GM18870 (cell line): ENCODE results near the gene MYBBP1A.
"Not testable (repeated sequence)": the region's sequence is repeated elsewhere in the genome, so short reads cannot be mapped to it uniquely, and the experiment has no call there.

Source experiments
- ATAC-seq: cut with Tn5 transposase; IDR thresholded peaks from one replicate; pipeline ENCODE4 v1.9.1; 2021; ENCODE audit warnings: moderate library complexity; ENCODE audit not compliant: unreplicated experiment

The MYBBP1A gene

GRCh38 chr17:4588898-4589625 is 33.9 kb upstream of the MYBBP1A start:
- ATAC-seq: no peak

DNA sequence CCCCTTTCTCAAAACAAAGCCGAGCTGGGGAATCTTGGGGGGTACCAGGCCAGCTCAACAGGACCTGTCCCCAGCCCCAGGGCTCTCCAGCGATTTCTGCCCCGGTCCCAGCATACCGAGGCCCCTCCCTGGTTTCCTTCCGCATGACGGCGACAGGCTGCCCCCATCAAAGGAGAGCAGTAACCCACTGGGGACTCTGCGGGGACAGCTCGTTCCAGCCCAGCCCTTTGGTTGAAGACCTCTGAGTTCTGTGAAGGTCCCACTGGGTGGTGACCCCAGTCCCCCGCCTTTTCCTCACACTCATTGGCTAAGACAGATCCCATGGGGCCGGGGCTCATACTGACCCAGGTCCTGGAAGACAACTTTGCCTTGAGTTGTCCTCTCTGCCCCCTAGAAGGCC is 33.2 kb upstream of the MYBBP1A start:
- no peak for ATAC-seq

DNA sequence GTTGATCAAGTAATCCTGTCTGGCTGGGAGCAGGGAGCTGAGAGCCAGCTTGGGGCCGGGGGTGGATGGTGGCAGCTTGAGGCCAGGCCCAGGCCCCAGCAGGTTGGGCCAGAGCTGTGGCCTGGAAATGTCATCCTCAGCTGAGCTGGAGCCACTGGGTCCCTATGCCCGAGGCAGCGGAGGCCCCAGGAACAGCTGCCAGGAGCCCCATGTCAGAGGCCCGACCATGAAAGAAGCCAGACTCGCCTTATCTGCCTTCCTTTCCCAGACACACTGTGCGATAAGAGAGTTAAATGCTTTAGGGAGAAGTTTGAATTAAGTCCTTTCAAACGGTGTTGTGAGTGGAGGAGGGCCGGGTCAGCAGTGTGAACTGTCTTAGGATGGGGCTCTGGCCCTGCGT is 32.6 kb upstream of the MYBBP1A start:
- ATAC-seq: no peak

- ATAC-seq: no peak
These were observed 32.0 kb upstream of the MYBBP1A start for GRCh38 chr17:4587195-4587594.

GRCh38 chr17:4586043-4586442 is 30.9 kb upstream of the MYBBP1A start:
- ATAC-seq: no peak

DNA sequence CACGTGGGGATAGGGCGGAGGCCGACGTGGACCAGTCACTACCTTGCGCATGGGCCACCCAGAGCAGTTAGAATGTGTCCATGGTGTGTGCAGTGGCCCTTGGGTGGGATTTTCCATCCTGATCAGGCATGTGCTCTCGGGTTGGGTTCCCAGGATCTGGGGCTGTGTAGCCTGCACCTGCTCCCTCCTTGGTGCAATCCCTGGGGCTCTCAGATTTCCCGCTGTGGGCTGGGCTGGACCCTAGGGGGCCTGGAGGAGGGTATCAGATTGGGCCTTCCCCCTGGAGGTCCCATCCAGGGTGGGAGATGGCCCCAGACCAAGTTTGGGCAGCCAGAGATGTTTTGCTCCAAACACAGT is 30.4 kb upstream of the MYBBP1A start:
- no peak for ATAC-seq

- no peak for ATAC-seq
These were observed 29.9 kb upstream of the MYBBP1A start for GRCh38 chr17:4584917-4585637.

GRCh38 chr17:4584101-4584916 is 29.1 kb upstream of the MYBBP1A start, which contains the start of gene SMTNL2:
TSS of gene SMTNL2 (plus strand) at chr17:4584529. CDS start at chr17:4584606, 77 bp downstream.
- no peak for ATAC-seq

DNA sequence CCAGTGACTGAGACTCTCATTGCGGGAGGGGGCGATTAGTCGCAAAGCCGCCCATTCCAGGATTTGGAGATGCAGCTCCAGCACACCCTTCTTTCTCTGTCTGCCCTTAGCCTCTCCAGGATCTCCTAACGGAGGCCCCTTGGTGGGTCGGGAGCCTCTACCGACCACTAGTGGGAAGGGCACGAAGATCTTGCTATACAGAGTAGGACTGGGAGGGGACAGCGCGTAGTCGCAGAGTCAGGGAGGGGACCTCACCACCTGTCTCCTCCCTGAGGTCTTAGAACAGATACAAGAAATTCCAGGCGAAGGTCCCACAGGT is 28.6 kb upstream of the MYBBP1A start:
- no peak for ATAC-seq

DNA sequence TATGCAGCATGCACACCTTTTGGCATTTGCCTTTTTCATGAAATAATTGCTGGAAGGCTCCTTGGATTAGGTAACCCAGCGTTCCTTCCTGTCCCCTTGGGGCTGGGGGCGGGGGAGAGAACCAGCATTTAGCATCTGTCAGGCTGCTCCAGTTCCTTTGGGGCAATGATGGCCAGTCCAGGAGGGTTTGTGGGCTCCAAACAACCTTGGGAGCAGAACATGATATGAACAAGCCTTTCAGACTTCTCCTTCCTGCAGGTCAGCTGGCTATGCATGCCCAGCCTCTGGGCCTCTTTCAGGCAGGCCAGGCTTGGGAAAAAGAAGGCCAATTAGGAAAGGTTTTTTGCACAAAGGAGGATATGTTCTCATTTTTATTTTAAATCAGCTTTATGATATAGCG is 28.0 kb upstream of the MYBBP1A start:
- ATAC-seq: no peak

- no peak for ATAC-seq
These were observed 27.5 kb upstream of the MYBBP1A start for GRCh38 chr17:4582691-4583090.

DNA sequence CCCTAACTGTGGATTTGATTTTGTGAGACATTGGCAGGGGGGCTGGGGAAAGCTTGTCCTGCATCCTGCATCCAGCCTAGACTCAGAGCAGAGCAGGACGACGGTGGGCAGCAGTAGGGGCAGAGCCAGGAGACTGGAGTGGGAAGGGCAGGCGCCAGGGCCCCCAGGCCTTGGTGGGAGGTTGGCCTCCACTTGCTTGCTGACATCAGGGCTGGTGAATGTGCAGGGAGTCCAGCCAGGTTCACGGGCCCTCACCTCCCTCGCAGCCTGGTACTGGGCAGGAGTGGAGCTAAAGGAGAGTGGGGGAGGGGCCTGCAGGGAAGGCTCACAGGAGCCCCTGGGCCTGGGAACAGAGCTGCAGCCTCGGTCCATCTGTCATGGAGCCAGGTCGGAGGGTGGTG is 26.9 kb upstream of the MYBBP1A start:
- no peak for ATAC-seq

DNA sequence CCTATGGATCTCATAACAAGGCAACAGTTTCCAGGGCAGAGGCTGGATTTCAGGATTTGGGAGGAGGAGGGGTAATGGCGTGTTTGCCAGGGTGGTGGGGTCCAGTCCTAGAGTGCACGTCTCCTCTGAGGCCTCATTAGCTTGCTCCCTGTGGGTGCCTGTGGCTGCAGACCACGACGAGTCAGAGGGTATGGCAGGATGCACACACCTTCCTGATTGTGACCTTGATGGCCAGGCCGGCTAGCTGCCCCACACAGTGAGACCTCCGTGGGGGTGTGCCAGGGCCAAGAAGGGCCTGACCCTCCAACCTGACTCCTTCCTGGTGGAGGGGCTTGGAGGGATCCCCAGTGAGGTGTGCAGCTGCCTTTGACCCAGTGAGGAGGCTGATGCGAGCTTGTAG is 25.1 kb upstream of the MYBBP1A start:
- ATAC-seq: no peak

DNA sequence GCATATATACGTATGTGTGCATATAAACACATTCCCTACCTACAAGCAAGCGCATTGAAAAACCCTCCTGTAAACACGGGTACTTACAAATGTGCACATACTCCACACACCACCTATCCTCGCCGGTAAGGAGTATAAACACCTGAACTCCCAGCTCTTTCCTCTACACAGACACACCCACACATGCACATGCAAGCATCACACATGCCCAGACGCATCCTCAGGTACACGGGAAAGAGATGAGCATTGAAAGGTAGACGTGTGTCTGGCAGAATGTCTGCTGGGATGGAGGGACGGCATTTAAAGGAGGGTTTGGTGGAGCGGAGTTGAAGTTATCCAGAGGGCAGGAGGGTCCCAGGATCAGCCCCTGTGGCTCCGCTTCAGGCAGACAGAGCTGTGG is 24.5 kb upstream of the MYBBP1A start:
- ATAC-seq: no peak

DNA sequence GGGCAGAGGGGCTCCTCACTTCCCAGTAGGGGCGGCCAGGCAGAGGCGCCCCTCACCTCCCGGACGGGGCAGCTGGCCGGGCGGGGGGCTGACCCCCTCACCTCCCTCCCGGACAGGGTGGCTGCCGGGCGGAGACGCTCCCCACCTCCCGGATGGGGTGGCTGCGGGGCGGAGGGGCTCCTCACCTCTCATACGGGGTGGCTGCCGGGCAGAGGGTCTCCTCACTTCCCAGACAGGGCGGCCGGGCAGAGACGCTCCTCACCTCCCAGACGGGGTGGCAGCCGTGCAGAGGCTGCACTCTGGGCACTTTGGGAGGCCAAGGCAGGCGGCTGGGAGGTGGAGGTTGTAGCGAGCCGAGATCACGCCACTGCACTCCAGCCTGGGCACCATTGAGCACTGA is 23.2 kb upstream of the MYBBP1A start:
- not testable (repeated sequence) for ATAC-seq

DNA sequence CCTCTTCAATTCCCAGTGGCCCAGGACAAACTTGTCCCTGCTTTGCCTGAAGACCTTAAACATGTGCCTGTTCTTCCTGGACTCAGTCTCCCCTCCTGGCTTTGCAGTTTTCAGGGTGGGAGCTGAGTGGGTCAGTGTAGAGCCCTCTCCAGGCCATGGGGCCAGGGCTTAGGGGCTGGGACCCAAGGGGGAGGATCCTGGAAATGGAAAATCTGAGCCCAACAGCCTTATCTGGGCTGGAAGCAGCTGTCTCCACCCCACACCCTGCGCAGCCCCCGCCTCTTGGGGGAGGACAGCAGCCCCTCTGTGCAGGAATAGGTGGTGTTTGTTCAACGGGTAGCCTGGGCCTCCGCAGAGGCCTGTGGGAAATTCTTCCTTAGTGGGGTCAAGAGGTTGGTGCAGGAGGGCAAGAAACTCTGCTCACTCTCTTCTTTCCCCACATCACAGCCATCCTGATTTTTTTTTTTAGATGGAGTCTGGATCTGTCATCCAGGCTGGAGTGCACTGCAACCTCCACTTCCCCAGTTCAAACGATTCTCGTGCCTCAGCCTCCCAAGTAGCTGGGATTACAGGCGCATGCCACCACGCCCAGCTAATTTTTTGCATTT is 22.3 kb upstream of the MYBBP1A start:
- ATAC-seq: no peak

DNA sequence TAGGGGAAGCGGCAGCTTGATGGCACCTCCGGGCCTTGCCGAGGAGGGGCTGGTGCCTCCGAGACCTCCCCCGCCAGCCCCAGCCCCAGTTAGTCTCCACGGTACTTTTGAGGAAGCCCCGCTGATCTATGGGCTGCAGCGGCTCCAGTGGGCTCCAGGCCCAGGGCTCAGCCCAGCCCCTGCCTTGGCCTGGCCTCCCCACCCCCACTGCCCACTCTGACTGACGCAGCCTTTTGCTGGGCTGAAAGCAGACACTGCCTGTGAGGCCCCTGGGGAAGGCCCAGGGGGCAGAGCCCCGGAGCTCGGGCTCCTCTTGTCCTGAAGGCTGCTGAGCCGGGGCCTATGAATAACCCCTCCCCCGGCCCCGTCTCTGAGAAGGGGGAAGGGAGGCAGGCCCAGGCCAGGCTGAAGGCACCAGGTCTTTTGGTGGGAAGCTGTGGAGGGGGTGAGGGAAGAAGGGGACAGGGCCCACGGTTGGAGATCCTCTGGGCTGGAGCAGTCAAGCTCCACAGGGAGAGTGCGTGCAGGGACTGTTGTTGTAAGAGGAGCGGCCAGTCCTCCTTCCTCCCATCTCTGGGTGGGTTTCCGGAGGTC is 21.6 kb upstream of the MYBBP1A start:
- no peak for ATAC-seq

DNA sequence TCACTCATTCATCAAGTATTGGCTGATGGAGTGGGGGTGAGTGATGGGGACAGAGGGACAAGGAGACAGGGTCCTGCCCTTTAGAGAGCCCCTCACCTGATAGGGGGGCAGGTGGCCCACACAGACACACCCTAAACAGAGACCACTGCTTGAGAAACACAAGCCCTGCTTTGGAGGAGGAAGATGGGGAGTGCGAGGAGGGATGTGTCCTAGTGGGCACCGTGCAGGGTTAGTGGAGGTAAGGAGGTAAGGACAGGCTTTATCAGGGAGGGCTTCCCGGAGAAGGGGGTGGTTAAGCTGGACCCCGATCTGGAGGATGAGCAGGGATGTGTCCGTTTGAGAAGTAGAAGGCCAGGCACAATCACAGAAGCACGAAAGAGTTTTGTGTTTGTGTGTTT is 21.0 kb upstream of the MYBBP1A start:
- ATAC-seq: no peak

DNA sequence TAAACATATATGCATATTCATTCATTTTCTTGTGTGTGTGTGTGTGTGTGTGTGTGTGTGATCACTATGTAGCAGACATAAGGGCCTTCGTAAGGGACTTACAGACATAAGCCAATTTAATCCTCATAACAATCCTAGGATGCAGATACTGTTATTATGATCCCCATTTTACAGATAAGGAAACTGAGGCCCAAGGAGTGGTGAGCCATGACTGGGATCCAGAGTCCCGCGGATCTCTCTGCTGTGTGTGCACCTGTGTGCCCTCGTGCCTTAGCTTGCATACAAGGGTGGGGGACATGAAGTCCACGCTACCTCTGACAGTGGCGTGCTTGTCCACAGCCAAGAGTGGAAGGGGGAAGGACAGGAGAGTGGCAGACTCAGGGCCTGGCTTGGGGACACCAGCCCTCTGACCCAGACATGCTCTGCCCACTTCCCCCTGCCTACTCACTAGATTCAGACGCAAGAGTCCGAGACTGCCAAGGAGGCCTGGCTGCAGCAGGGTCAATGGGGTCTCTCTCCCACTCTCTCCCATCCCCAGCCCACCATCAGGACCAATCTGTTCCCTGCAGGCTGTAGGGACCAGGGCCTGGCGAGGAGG is 19.4 kb upstream of the MYBBP1A start:
- no peak for ATAC-seq

- no peak for ATAC-seq
These were observed 18.5 kb upstream of the MYBBP1A start for GRCh38 chr17:4573669-4574068.

GRCh38 chr17:4573115-4573514 is 17.9 kb upstream of the MYBBP1A start:
- no peak for ATAC-seq
